H1 (cell line): ENCODE measurements around the gene ANKRD62. TPM values are rescaled to one million over a fixed set of nuclear protein-coding genes. Genes with fewer than 3 reads are reported as not detected.

ENCODE experiments used
- CTCF ChIA-PET: fragments of 300-600 bp; sonication (Branson Sonifier 250); formaldehyde crosslinking; loops from one replicate; lab custom pipeline; 2021; ENCODE audit not compliant: partially characterized antibody; lab: Charles Lee
- POLR2A ChIA-PET: fragments of 300-600 bp; sonication (Branson Sonifier 250); formaldehyde crosslinking; loops from one replicate; lab custom pipeline; 2021; ENCODE audit warnings: inconsistent platforms; ENCODE audit not compliant: partially characterized antibody; lab: Charles Lee
- DNase-seq, 2 experiments: peaks; one replicate each; pipeline versions ENCODE4 v3.0.0 to v3.0.0-alpha.2; 2010 to 2022; ENCODE audit warnings: low spot score in 2 of 2, low read depth in 1 of 2, mixed read lengths in 1 of 2
- FAIRE-seq: peaks from 2 replicates; lab custom pipeline; 2011; peaks lifted over from hg19 to GRCh38; lab: Jason Lieb, UNC
- H2AFZ ChIP-seq: 2 replicates; pipeline ENCODE4 v1.8.1; 2012; ENCODE audit warnings: low read length, inconsistent platforms
- H2AK5ac ChIP-seq: 2 replicates; pipeline ENCODE4 v1.6.1; 2013; ENCODE audit warnings: low read depth, low read length
- H2BK120ac ChIP-seq: replicated peaks from 2 replicates; pipeline ENCODE3; 2013; ENCODE audit warnings: low read depth, low read length, inconsistent platforms
- H2BK12ac ChIP-seq: 2 replicates; pipeline ENCODE4 v1.6.1; 2013; ENCODE audit warnings: low read depth, low read length
- H2BK15ac ChIP-seq: 2 replicates; pipeline ENCODE4 v1.6.1; 2013; ENCODE audit warnings: low read length
- H2BK20ac ChIP-seq: 2 replicates; pipeline ENCODE4 v1.6.1; 2013; ENCODE audit warnings: low read length
- H2BK5ac ChIP-seq: 2 replicates; pipeline ENCODE4 v1.6.1; 2013; ENCODE audit warnings: low read depth, low read length
- H3K14ac ChIP-seq: 2 replicates; pipeline ENCODE4 v1.6.1; 2013; ENCODE audit warnings: inconsistent platforms; ENCODE audit not compliant: insufficient read length
- H3K18ac ChIP-seq: 2 replicates; pipeline ENCODE4 v1.6.1; 2013; ENCODE audit warnings: low read length; ENCODE audit errors: extremely low read depth
- H3K23ac ChIP-seq: 2 replicates; pipeline ENCODE4 v1.6.1; 2013; ENCODE audit warnings: inconsistent platforms; ENCODE audit not compliant: insufficient read length
- H3K23me2 ChIP-seq: 2 replicates; pipeline ENCODE4 v1.6.1; 2013; ENCODE audit warnings: low read depth, low read length
- H3K27ac ChIP-seq: 2 replicates; pipeline ENCODE4 v1.6.1; 2011; ENCODE audit warnings: low read depth, low read length, inconsistent platforms
- H3K27me3 ChIP-seq, 4 experiments: replicated peaks in 1 of 4; 1 replicate in 1 of 4; 2 replicates in 3 of 4; pipeline versions ENCODE4 v1.6.1 to v1.8.1; 2011 to 2013; ENCODE audit warnings: low read length in 3 of 4, mild to moderate bottlenecking in 3 of 4, inconsistent platforms in 2 of 4, mixed read lengths in 2 of 4, moderate library complexity in 1 of 4; ENCODE audit not compliant: control insufficient read depth in 3 of 4, insufficient read depth in 3 of 4; ENCODE audit errors: extremely low read depth in 1 of 4
- H3K36me3 ChIP-seq, 4 experiments: 2 replicates each; pipeline versions ENCODE4 v1.6.1 to v1.8.1; 2011 to 2013; ENCODE audit warnings: mild to moderate bottlenecking in 4 of 4, low read length in 3 of 4, moderate library complexity in 2 of 4, control low read depth in 1 of 4, inconsistent platforms in 1 of 4; ENCODE audit not compliant: insufficient read depth in 4 of 4, control insufficient read depth in 2 of 4
- H3K4ac ChIP-seq: replicated peaks from 2 replicates; pipeline ENCODE3; 2013; ENCODE audit warnings: low read length, low read depth, mixed read lengths, inconsistent platforms; ENCODE audit not compliant: insufficient read length
- H3K4me1 ChIP-seq, 4 experiments: replicated peaks in 1 of 4; 1 replicate in 1 of 4; 2 replicates in 3 of 4; pipeline versions ENCODE4 v1.6.1 to v1.8.1; 2011 to 2013; ENCODE audit warnings: low read length in 3 of 4, inconsistent platforms in 2 of 4, mixed read lengths in 1 of 4; ENCODE audit not compliant: insufficient read depth in 4 of 4, control insufficient read depth in 3 of 4
- H3K4me2 ChIP-seq, 2 experiments: 2 replicates each; pipeline versions ENCODE4 v1.6.1 to v1.8.1; 2011 to 2013; ENCODE audit warnings: low read depth in 2 of 2, low read length in 2 of 2, control low read depth in 1 of 2, inconsistent platforms in 1 of 2, mild to moderate bottlenecking in 1 of 2; ENCODE audit not compliant: insufficient read depth in 1 of 2
- H3K4me3 ChIP-seq, 4 experiments: fragments of 200-600, 300-600 bp in 1 of 4; sonication (generic), shearing (Covaris generic), sonication (Bioruptor Twin) in 1 of 4; 2 replicates each; pipeline versions ENCODE4 v1.5.1 to v1.8.1; 2011 to 2016; ENCODE audit warnings: low read length in 4 of 4, low read depth in 3 of 4, control low read depth in 2 of 4, inconsistent platforms in 2 of 4, mild to moderate bottlenecking in 2 of 4, mixed read lengths in 1 of 4, moderate library complexity in 1 of 4; ENCODE audit not compliant: insufficient read depth in 2 of 4; ENCODE audit errors: extremely low read depth in 1 of 4
- H3K56ac ChIP-seq: replicated peaks from 2 replicates; pipeline ENCODE3; 2013; ENCODE audit warnings: low read depth, mild to moderate bottlenecking, mixed read lengths, low read length, inconsistent platforms; ENCODE audit not compliant: insufficient read length
- H3K79me1 ChIP-seq: 2 replicates; pipeline ENCODE4 v1.6.1; 2013; ENCODE audit warnings: low read depth, low read length, control low read depth
- H3K79me2 ChIP-seq, 2 experiments: 2 replicates each; pipeline versions ENCODE4 v1.6.1 to v1.8.1; 2012 to 2013; ENCODE audit warnings: low read length in 2 of 2, mild to moderate bottlenecking in 2 of 2, inconsistent platforms in 1 of 2; ENCODE audit not compliant: insufficient read depth in 2 of 2, control insufficient read depth in 1 of 2
- H3K9ac ChIP-seq, 4 experiments: replicated peaks in 1 of 4; 1 replicate in 1 of 4; 2 replicates in 3 of 4; pipeline versions ENCODE4 v1.6.1 to v1.8.1; 2011 to 2013; ENCODE audit warnings: low read depth in 3 of 4, low read length in 3 of 4, control low read depth in 2 of 4, mild to moderate bottlenecking in 2 of 4, moderate library complexity in 2 of 4, inconsistent platforms in 1 of 4; ENCODE audit errors: extremely low read depth in 1 of 4
- H3K9me3 ChIP-seq, 2 experiments: 2 replicates each; pipeline versions ENCODE4 v1.6.1 to v1.8.1; 2012 to 2013; ENCODE audit warnings: mild to moderate bottlenecking in 2 of 2, moderate library complexity in 2 of 2, control low read depth in 1 of 2, inconsistent platforms in 1 of 2, low read depth in 1 of 2, low read length in 1 of 2, mixed read lengths in 1 of 2; ENCODE audit not compliant: insufficient read depth in 2 of 2
- H4K20me1 ChIP-seq, 2 experiments: replicated peaks in 1 of 2; 2 replicates each; pipeline versions ENCODE3 to v1.8.1; 2011 to 2013; ENCODE audit warnings: inconsistent platforms in 2 of 2, low read length in 2 of 2, mild to moderate bottlenecking in 1 of 2; ENCODE audit not compliant: insufficient read depth in 2 of 2, control insufficient read depth in 1 of 2
- H4K5ac ChIP-seq: 2 replicates; pipeline ENCODE4 v1.6.1; 2013; ENCODE audit warnings: low read length, low read depth, mixed read lengths, inconsistent platforms; ENCODE audit not compliant: insufficient read length
- H4K8ac ChIP-seq: 2 replicates; pipeline ENCODE4 v1.8.0; 2013; ENCODE audit warnings: mild to moderate bottlenecking, moderate library complexity, low read length, inconsistent platforms; ENCODE audit not compliant: insufficient read depth; ENCODE audit errors: extremely low read depth
- H4K91ac ChIP-seq: replicated peaks from 2 replicates; pipeline ENCODE3; 2013; ENCODE audit warnings: low read length, mixed read lengths, inconsistent platforms; ENCODE audit not compliant: insufficient read length
- BRCA1 ChIP-seq: IDR thresholded peaks from 2 replicates; pipeline ENCODE4 v1.6.1; 2012; ENCODE audit warnings: low read depth, low read length, improper control_type of control experiment
- KDM4A ChIP-seq: IDR thresholded peaks from one replicate; pipeline ENCODE4 v1.7.1; 2012; ENCODE audit warnings: low read depth, mild to moderate bottlenecking, moderate library complexity, low read length, inconsistent platforms; ENCODE audit not compliant: severe bottlenecking
- POLR2AphosphoS5 ChIP-seq: IDR thresholded peaks from 2 replicates; pipeline ENCODE4 v1.6.1; 2011; ENCODE audit warnings: low read depth, low read length
- POU5F1 ChIP-seq: IDR thresholded peaks from 2 replicates; pipeline ENCODE4 v1.6.1; 2011; ENCODE audit warnings: low read depth, mild to moderate bottlenecking, low read length, moderate library complexity
- RBBP5 ChIP-seq: IDR thresholded peaks from 2 replicates; pipeline ENCODE4 v1.7.1; 2012; ENCODE audit warnings: low read depth, mild to moderate bottlenecking, inconsistent platforms, low read length, moderate library complexity, borderline replicate concordance
- SIN3A ChIP-seq, 2 experiments: IDR thresholded peaks in 1 of 2; conservative IDR thresholded peaks in 1 of 2; 2 replicates each; pipeline ENCODE4 v1.6.1; 2011 to 2012; ENCODE audit warnings: low read length in 2 of 2, improper control_type of control experiment in 1 of 2, low read depth in 1 of 2, mild to moderate bottlenecking in 1 of 2
- TAF1 ChIP-seq: IDR thresholded peaks from 2 replicates; pipeline ENCODE4 v1.6.1; 2011; ENCODE audit warnings: mild to moderate bottlenecking, low read depth, low read length
- TEAD4 ChIP-seq: IDR thresholded peaks from 2 replicates; pipeline ENCODE4 v1.6.1; 2012; ENCODE audit warnings: low read depth, low read length, inconsistent platforms, mixed read lengths
- WGBS, 2 experiments: shearing (Covaris generic) in 1 of 2; methylation state at CpG; one replicate each; pipeline versions ENCODE4 v1.1.6 to v1.1.7; 2013 to 2015; ENCODE audit warnings: low lambda C conversion rate in 2 of 2, mixed read lengths in 2 of 2, inconsistent platforms in 1 of 2, low coverage in 1 of 2, missing lambda C conversion rate in 1 of 2; ENCODE audit not compliant: insufficient replicate concordance in 2 of 2, insufficient coverage in 1 of 2, insufficient read length in 1 of 2; ENCODE audit errors: extremely low coverage in 1 of 2, missing lambda C conversion rate in 1 of 2; 5-methylcytosine and 5-hydroxymethylcytosine counted together
- polyA plus RNA-seq, 7 experiments: library from polyadenylated mRNA; depleted of rRNA in 3 of 7; stranded (reverse) in 5 of 7; unstranded in 2 of 7; fragments of >200 nt in 5 of 7; fragments of 200-250 nt in 2 of 7; gene quantifications; 1 replicate in 5 of 7; 2 replicates in 1 of 7; 4 replicates in 1 of 7; pipeline versions ENCODE4 v1.2.1 to v1.2.3, GENCODE V29; 2011 to 2013; ENCODE audit warnings: missing spikeins in 2 of 7, mixed read lengths in 2 of 7
- total RNA-seq: library from RNA; stranded (reverse); fragmentation: NEBNext Ultra II Directional; extraction: Animal tissue kit (Norgen Biotek cat#: 25700); gene quantifications from 2 replicates; pipeline ENCODE4 v1.2.1, GENCODE V29; 2021

Gene ANKRD62
- total and polyA plus RNA-seq, 2 of the 8 experiments (the other 6 are each of a cell fraction or from before 2014, with no cell fraction given): not detected

DNA sequence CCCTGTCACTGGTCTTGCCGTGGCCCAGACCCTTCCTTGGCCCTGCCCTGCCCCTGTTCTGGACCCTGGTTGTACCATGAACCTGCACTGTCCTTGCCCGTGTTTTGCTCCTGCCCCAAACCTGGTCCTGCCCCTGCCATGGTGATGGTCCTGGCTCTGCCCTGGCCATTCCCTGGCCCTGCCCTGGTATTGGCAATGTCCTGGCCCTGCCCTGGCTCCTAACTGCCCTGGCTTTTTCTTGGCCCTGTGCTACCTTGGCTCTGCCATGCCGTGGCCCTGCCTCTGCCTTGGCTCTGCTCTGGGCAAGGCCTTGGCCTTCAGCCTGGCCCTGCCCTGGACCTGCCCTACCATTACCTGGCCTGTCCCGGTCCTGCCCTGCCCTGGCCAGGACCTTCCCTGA, 5.5 kb upstream of the ANKRD62 start:
- FAIRE-seq (no peak), DNase-seq (no peak)
- Histone ChIP-seq H2BK120ac (no peak overlapping the region), H3K4me1 (no peaks in the 10 kb centered on the region), H2AFZ (no peak overlapping the region), H3K27ac (no peak overlapping the region), H3K4me2 (no peak overlapping the region), H2BK15ac (no peak overlapping the region), H3K9ac (no peak overlapping the region), H3K23ac (no peak overlapping the region), H3K9me3 (no peaks in the 10 kb centered on the region), H3K36me3 (no peaks in the 10 kb centered on the region), H2BK12ac (no peak overlapping the region), H4K8ac (no peak overlapping the region; the same call in 1 of the 2 replicates), H4K5ac (no peak overlapping the region), H3K23me2 (no peaks in the 10 kb centered on the region), H4K91ac (no peak overlapping the region), H2BK5ac (peak overlapping the region; percentile 52; the same call in 1 of the 2 replicates), H3K14ac (peak overlapping the region; percentile 28), H3K18ac (no peak overlapping the region), H3K79me1 (no peaks in the 10 kb centered on the region), H3K56ac (peak overlapping the region; percentile 16), H4K20me1 (peaks cover 1 to 5% of the 10 kb centered on the region in 2 experiments), H3K4me3 (no peak overlapping the region), H2BK20ac (no peak overlapping the region), H3K27me3 (no peaks in the 10 kb centered on the region), H2AK5ac (peak overlapping the region; percentile 39; the same call in 1 of the 2 replicates), H3K79me2 (no peaks in the 10 kb centered on the region), H3K4ac (no peak overlapping the region)
- ChIA-PET POLR2A (no interaction called here), CTCF (no interaction called here)
- WGBS, 2 experiments: 76% methylated on average over 4 of the region's 4 CpGs; no CpG with 5 or more reads in 1 of the 2 experiments
- TF ChIP-seq BRCA1: no peak
- no peak for TF ChIP-seq SIN3A (conservative IDR thresholded peaks at IDR 0.05 in 1 of 2, IDR thresholded peaks at IDR 0.05 in 1 of 2; ENCODE audit: low read depth in 1 of 2, low read length in 2 of 2)
- no peak for TF ChIP-seq POU5F1
- no peak for TF ChIP-seq TAF1
- no peak for TF ChIP-seq POLR2AphosphoS5
- TF ChIP-seq TEAD4: no peak
- no peak for TF ChIP-seq RBBP5
- no peak for TF ChIP-seq KDM4A
